ENCODE data around the gene KCNH1. TPM values are rescaled to one million over a fixed set of nuclear protein-coding genes. Genes with fewer than 3 reads are reported as not detected.

The KCNH1 gene
- total and polyA plus RNA-seq, 2 of the 4 experiments (the other 2 are of a cell fraction): 0.27 to 0.54 TPM

GRCh38 chr1:210633140-210633539 lies 500.8 kb downstream of the KCNH1 start:
- Histone ChIP-seq H3K9me1 (ENCODE audit: insufficient read depth, low read length) (no peaks in the 10 kb centered on the region), H3K18ac (ENCODE audit: low read depth, low read length) (no peak overlapping the region), H2BK5ac (ENCODE audit: low read depth, low read length, poor library complexity, severe bottlenecking) (no peak overlapping the region), H4K20me1 (ENCODE audit: insufficient read depth, low read length) (no peaks in the 10 kb centered on the region), H3K4me2 (ENCODE audit: low read depth, low read length) (no peak overlapping the region), H2AFZ (replicated peaks; ENCODE audit: low read length, poor library complexity) (no peak overlapping the region), H3K27ac (ENCODE audit: insufficient read depth, low read length) (no peak overlapping the region), H3K4me3 (ENCODE audit: insufficient read depth, low read depth, low read length) (no peak overlapping the region), H3K9me3 (ENCODE audit: control insufficient read depth, insufficient read depth, low read length) (no peaks in the 10 kb centered on the region), H4K5ac (ENCODE audit: low read depth, low read length) (no peak overlapping the region), H4K91ac (ENCODE audit: insufficient read depth, low read depth, low read length) (no peak overlapping the region), H2AK9ac (replicated peaks; ENCODE audit: low read depth, low read length, poor library complexity) (no peak overlapping the region), H3K79me1 (ENCODE audit: low read depth in 1 of 2, low read length in 2 of 2) (no peaks in the 10 kb centered on the region), H3K14ac (replicated peaks; ENCODE audit: low read depth, low read length) (no peak overlapping the region), H3K36me3 (ENCODE audit: control insufficient read depth, insufficient read depth, low read length) (no peaks in the 10 kb centered on the region), H2BK15ac (ENCODE audit: low read depth, low read length) (no peak overlapping the region), H2BK120ac (ENCODE audit: low read depth, low read length) (no peak overlapping the region), H3K23ac (ENCODE audit: low read depth, low read length) (no peak overlapping the region), H2AK5ac (ENCODE audit: low read depth, low read length) (no peak overlapping the region), H3K56ac (ENCODE audit: extremely low read depth, insufficient read depth, low read length) (no peak overlapping the region), H3K4me1 (ENCODE audit: control insufficient read depth, insufficient read depth, low read length) (no peaks in the 10 kb centered on the region), H3K27me3 (ENCODE audit: control insufficient read depth, insufficient read depth, low read length) (no peaks in the 10 kb centered on the region), H4K8ac (ENCODE audit: low read depth in 2 of 2, low read length in 2 of 2) (no peak overlapping the region), H2BK20ac (ENCODE audit: low read depth, low read length) (no peak overlapping the region), H3K9ac (ENCODE audit: low read depth, low read length) (no peak overlapping the region), H3K4ac (ENCODE audit: low read depth, low read length) (no peak overlapping the region)
- no peak for TF ChIP-seq NFE2L2 (IDR thresholded peaks at IDR 0.05; ENCODE audit: low read depth, low read length)
- TF ChIP-seq CTCF (conservative IDR thresholded peaks at IDR 0.05; ENCODE audit: low read depth, low read length): no peak
- no peak for TF ChIP-seq USF2 (IDR thresholded peaks at IDR 0.05; ENCODE audit: low read depth, low read length)
- no peak for TF ChIP-seq MXI1 (IDR thresholded peaks at IDR 0.05; ENCODE audit: borderline replicate concordance, low read depth, low read length)
- no peak for TF ChIP-seq ELK1 (IDR thresholded peaks at IDR 0.05; ENCODE audit: borderline replicate concordance, low read depth, low read length)
- TF ChIP-seq RAD21 (IDR thresholded peaks at IDR 0.05; ENCODE audit: low read length): no peak
- TF ChIP-seq MAFK (IDR thresholded peaks at IDR 0.05; ENCODE audit: low read depth, low read length): no peak
- TF ChIP-seq BHLHE40 (IDR thresholded peaks at IDR 0.05; ENCODE audit: low read depth, low read length): no peak
- no peak for TF ChIP-seq SMC3 (IDR thresholded peaks at IDR 0.05; ENCODE audit: low read depth, low read length)
- no peak for TF ChIP-seq POLR2A (IDR thresholded peaks at IDR 0.05; ENCODE audit: low read depth, low read length)
- TF ChIP-seq RCOR1 (IDR thresholded peaks at IDR 0.05; ENCODE audit: insufficient replicate concordance, low read length): no peak
- TF ChIP-seq RFX5 (IDR thresholded peaks at IDR 0.05; ENCODE audit: low read depth, low read length): no peak
- no peak for TF ChIP-seq FOS (IDR thresholded peaks at IDR 0.05; ENCODE audit: low read depth, low read length)
- TF ChIP-seq CHD1 (IDR thresholded peaks at IDR 0.05; ENCODE audit: low read depth, low read length): no peak
- no peak for TF ChIP-seq MAZ (IDR thresholded peaks at IDR 0.05; ENCODE audit: borderline replicate concordance, low read depth, low read length)
- TF ChIP-seq CEBPB (IDR thresholded peaks at IDR 0.05; ENCODE audit: low read depth, low read length): no peak
- WGBS, 2 experiments (ENCODE audit: extremely low coverage in 2 of 2, insufficient read length in 1 of 2): 100% methylated on average over 1 of the region's 3 CpGs; no CpG with 5 or more reads in 1 of the 2 experiments
- ATAC-seq (ENCODE audit: low read depth) (no peak), DNase-seq (no peak)
- dilution Hi-C loops (cut with HindIII; ENCODE audit: low sequenced_read_pairs, unreplicated experiment): no loop called here
- intact Hi-C loops (cut with micrococcal nuclease): no loop called here
- ChIA-PET POLR2A (ENCODE audit: unreplicated experiment) (no interaction called here), CTCF (no interaction called here)
- BruUV-seq (replicated peaks): no TSS peak
- in situ Hi-C loops (cut with MboI; ENCODE audit: low sequenced_read_pairs): no loop called here
